HEK293T (cell line): Measurements from ENCODE around the gene CLIC4.

Experiments
- BHLHE40 ChIP-seq: fragments of 450-650 bp; IDR thresholded peaks from 2 replicates; pipeline ENCODE4 v1.6.1; 2016; ENCODE audit warnings: mild to moderate bottlenecking, moderate library complexity, borderline replicate concordance
- FOXA1 ChIP-seq: fragments of 450-650 bp; IDR thresholded peaks from 2 replicates; pipeline ENCODE4 v1.6.1; 2016; ENCODE audit warnings: mild to moderate bottlenecking
- FOXK2 ChIP-seq: fragments of 450-650 bp; IDR thresholded peaks from 2 replicates; pipeline ENCODE4 v1.6.1; 2016; ENCODE audit warnings: mild to moderate bottlenecking
- FOXM1 ChIP-seq: fragments of 450-650 bp; IDR thresholded peaks from 2 replicates; pipeline ENCODE4 v1.6.1; 2017; ENCODE audit warnings: mild to moderate bottlenecking, borderline replicate concordance
- NFRKB ChIP-seq: fragments of 450-650 bp; IDR thresholded peaks from 2 replicates; pipeline ENCODE4 v1.6.1; 2016; ENCODE audit warnings: mild to moderate bottlenecking, moderate library complexity
- SP1 ChIP-seq: fragments of 450-650 bp; IDR thresholded peaks from 2 replicates; pipeline ENCODE4 v1.6.1; 2017
- SUZ12 ChIP-seq: fragments of 450-650 bp; IDR thresholded peaks from 2 replicates; pipeline ENCODE4 v1.6.1; 2016; ENCODE audit warnings: mild to moderate bottlenecking
- TARDBP ChIP-seq: fragments of 450-650 bp; IDR thresholded peaks from 2 replicates; pipeline ENCODE4 v1.6.1; 2016

DNA sequence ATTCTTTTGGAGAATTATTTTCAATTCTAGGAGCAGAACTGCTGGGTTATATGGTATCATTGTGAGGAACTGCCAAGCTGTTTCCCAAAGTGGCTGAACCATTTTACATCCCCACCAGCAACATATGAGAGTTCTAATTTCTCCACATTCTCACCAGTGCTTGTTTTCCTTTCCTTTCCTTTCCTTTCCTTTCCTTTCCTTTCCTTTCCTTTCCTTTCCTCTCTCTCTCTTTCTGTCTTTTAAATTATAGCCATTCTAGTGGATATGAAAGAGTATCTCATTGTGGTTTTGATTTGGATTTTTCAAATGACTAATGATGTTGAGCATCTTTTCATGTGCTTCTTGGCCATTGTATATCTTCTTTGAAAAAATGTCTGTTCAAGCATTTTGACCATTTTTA lies 139.5 kb downstream of the CLIC4 start:
- TF ChIP-seq BHLHE40 (no peak), NFRKB (no peak), TARDBP (no peak), FOXM1 (no peak), SP1 (no peak), SUZ12 (no peak), FOXA1 (no peak), FOXK2 (no peak)
